ENCODE results near the gene URI1. TPM values are rescaled to one million over a fixed set of nuclear protein-coding genes. Genes with fewer than 3 reads are reported as not detected.

Gene URI1
- polyA plus RNA-seq, 1 of the 3 experiments (the other 2 are of a cell fraction), result 32.4 TPM

DNA sequence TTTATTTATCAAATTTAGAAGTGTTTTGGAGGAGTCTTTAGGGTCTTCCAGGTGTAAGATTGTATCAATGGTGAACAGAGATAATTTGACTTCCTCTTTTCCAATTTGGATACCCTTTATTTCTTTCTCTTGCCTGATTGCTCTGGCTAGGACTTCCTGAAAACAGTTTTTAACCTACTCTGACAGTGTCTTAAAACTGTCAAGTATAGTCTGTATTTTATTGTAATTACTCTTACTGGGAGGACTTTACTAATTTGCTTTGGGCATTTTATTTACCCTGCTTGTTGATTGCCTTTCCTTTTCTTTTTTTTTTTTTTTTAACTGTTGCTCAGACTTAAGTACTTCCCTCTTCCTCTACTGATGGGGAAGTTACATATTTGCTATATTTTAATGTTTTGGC lies 81.3 kb downstream of the URI1 start:
- CTCF ChIA-PET, result no interaction called here
- POLR2A ChIA-PET, result no interaction called here
- Histone ChIP-seq H3K9ac (no peak overlapping the region), H3K79me2 (ENCODE audit: insufficient read depth) (no peaks in the 10 kb centered on the region), H3K36me3 (replicated peaks in 1 of 2; ENCODE audit: control insufficient read depth in 1 of 2, insufficient read depth in 2 of 2, low read length in 1 of 2) (peaks cover 3 to 52% of the 10 kb centered on the region in 2 experiments), H3K27me3 (ENCODE audit: insufficient read depth) (no peaks in the 10 kb centered on the region), H3K27ac (ENCODE audit: low read depth in 2 of 2, low read length in 1 of 2) (no peak overlapping the region), H3K4me2 (no peak overlapping the region), H3F3A (replicated peaks; ENCODE audit: insufficient read depth) (peaks cover 3% of the 10 kb centered on the region), H3K9me3 (0 out of 2 replicates have a peak, but pooled peaks cover 6% of the 10 kb centered on the region), H3K4me3 (ENCODE audit: low read depth in 2 of 2, low read length in 1 of 2) (no peak overlapping the region), H2AFZ (ENCODE audit: low read depth) (no peak overlapping the region), H3K4me1 (ENCODE audit: control insufficient read depth in 1 of 2, insufficient read depth in 2 of 2, low read depth in 1 of 2, low read length in 1 of 2) (no peaks in the 10 kb centered on the region), H3K9me2 (no peaks in the 10 kb centered on the region), H4K20me1 (ENCODE audit: insufficient read depth) (no peaks in the 10 kb centered on the region)
- DNase-seq, result no peak
- TF ChIP-seq NFIC (IDR thresholded peaks at IDR 0.05; ENCODE audit: borderline replicate concordance), result no peak
- TF ChIP-seq RXRA (IDR thresholded peaks at IDR 0.05; ENCODE audit: borderline replicate concordance, low read depth), result no peak
- no peak for TF ChIP-seq EP300 (IDR thresholded peaks at IDR 0.05; ENCODE audit: borderline replicate concordance in 1 of 2, low read depth in 1 of 2, low read length in 1 of 2)
- TF ChIP-seq CHD2 (IDR thresholded peaks at IDR 0.05; ENCODE audit: low read length, partially characterized antibody), result no peak
- TF ChIP-seq FOXJ3 (CRISPR knock-in tag; IDR thresholded peaks at IDR 0.05), result no peak
- no peak for TF ChIP-seq TAF1 (IDR thresholded peaks at IDR 0.05; ENCODE audit: borderline replicate concordance, low read depth, low read length)
- TF ChIP-seq USF1 (IDR thresholded peaks at IDR 0.05; ENCODE audit: borderline replicate concordance, low read depth), result no peak
- TF ChIP-seq JUND (IDR thresholded peaks at IDR 0.05), result no peak
- TF ChIP-seq USF2 (IDR thresholded peaks at IDR 0.05; ENCODE audit: borderline replicate concordance, low read depth, low read length), result no peak
- no peak for TF ChIP-seq MEF2A (IDR thresholded peaks at IDR 0.05; ENCODE audit: borderline replicate concordance, low read depth)
- no peak for TF ChIP-seq SIN3A (IDR thresholded peaks at IDR 0.05; ENCODE audit: borderline replicate concordance, low read depth, low read length)
- no peak for TF ChIP-seq PBX3 (IDR thresholded peaks at IDR 0.05)
- TF ChIP-seq GATA2 (CRISPR knock-in tag; IDR thresholded peaks at IDR 0.05), result no peak
- TF ChIP-seq MAX (IDR thresholded peaks at IDR 0.05; ENCODE audit: low read depth), result no peak
- TF ChIP-seq GABPA (IDR thresholded peaks at IDR 0.05; ENCODE audit: low read depth), result no peak
- TF ChIP-seq ELF1 (IDR thresholded peaks at IDR 0.05), result no peak

DNA sequence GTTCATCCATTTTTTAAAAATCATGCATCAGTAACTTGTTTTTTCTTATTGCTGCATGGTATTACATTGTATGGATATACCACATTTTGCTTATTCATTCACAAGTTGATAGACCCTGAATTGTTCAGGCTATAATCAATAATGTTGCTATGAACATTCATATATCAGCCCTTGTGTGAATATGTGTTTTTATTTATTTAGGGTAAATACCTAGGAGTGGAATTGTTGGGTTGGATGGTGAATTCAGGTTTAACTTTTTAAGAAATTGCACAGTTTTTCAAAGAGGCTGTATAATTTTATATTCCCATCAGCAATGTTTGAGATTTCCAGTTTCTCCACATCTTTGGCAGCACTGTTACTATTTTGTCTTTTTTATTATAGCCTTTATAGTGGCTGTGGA lies 82.1 kb downstream of the URI1 start:
- Histone ChIP-seq H3F3A (replicated peaks; ENCODE audit: insufficient read depth) (peaks cover 7% of the 10 kb centered on the region), H3K79me2 (ENCODE audit: insufficient read depth) (no peaks in the 10 kb centered on the region), H4K20me1 (ENCODE audit: insufficient read depth) (no peaks in the 10 kb centered on the region), H3K9me3 (0 out of 2 replicates have a peak, but pooled peaks cover 6% of the 10 kb centered on the region), H3K27me3 (ENCODE audit: insufficient read depth) (no peaks in the 10 kb centered on the region), H3K27ac (ENCODE audit: low read depth in 2 of 2, low read length in 1 of 2) (no peak overlapping the region), H3K9ac (no peak overlapping the region), H2AFZ (ENCODE audit: low read depth) (no peak overlapping the region), H3K4me2 (no peak overlapping the region), H3K4me1 (ENCODE audit: control insufficient read depth in 1 of 2, insufficient read depth in 2 of 2, low read depth in 1 of 2, low read length in 1 of 2) (no peaks in the 10 kb centered on the region), H3K9me2 (no peaks in the 10 kb centered on the region), H3K36me3 (replicated peaks in 1 of 2; ENCODE audit: control insufficient read depth in 1 of 2, insufficient read depth in 2 of 2, low read length in 1 of 2) (peaks cover 3 to 48% of the 10 kb centered on the region in 2 experiments), H3K4me3 (ENCODE audit: low read depth in 2 of 2, low read length in 1 of 2) (no peak overlapping the region)
- POLR2A ChIA-PET, result no interaction called here
- CTCF ChIA-PET, result interaction anchor here (0.8 kb wide), 1 partner anchor 264 kb away, joined by 3 read pairs; no protein-coding TSS in a partner anchor
- TF ChIP-seq RCOR1 (IDR thresholded peaks at IDR 0.05; ENCODE audit: low read length) (no peak), TEAD4 (IDR thresholded peaks at IDR 0.05; ENCODE audit: borderline replicate concordance, insufficient read depth) (no peak), NFIC (IDR thresholded peaks at IDR 0.05; ENCODE audit: borderline replicate concordance) (no peak), FOXJ3 (CRISPR knock-in tag; IDR thresholded peaks at IDR 0.05) (no peak), YY1 (IDR thresholded peaks at IDR 0.05; ENCODE audit: low read depth) (no peak), JUND (IDR thresholded peaks at IDR 0.05) (no peak), RAD21 (IDR thresholded peaks at IDR 0.05; ENCODE audit: low read length) (no peak)
- TF ChIP-seq, protein P1, sequence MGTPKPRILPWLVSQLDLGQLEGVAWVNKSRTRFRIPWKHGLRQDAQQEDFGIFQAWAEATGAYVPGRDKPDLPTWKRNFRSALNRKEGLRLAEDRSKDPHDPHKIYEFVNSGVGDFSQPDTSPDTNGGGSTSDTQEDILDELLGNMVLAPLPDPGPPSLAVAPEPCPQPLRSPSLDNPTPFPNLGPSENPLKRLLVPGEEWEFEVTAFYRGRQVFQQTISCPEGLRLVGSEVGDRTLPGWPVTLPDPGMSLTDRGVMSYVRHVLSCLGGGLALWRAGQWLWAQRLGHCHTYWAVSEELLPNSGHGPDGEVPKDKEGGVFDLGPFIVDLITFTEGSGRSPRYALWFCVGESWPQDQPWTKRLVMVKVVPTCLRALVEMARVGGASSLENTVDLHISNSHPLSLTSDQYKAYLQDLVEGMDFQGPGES (IDR thresholded peaks at IDR 0.05; ENCODE audit: low read depth, low read length), result no peak
- DNase-seq, result no peak

All from SK-N-SH (cell line).